Pancreas (tissue), 10 donors: ENCODE measurements around the gene LRRC46. TPM values are rescaled to one million over a fixed set of nuclear protein-coding genes. Genes with fewer than 3 reads are reported as not detected.

Experiments used
- ATAC-seq, 4 donors: fragments of 200-7000 bp; cut with Tn5 transposase; one replicate each; pipeline versions ENCODE4 v1.8.0 to v1.9.1; 2020; ENCODE audit warnings: mild to moderate bottlenecking in 4 of 4, moderate library complexity in 4 of 4
- DNase-seq, 6 donors: peaks; one replicate each; pipeline ENCODE4 v3.0.0-alpha.2; 2020
- FAIRE-seq: peaks from 2 replicates; lab custom pipeline; 2012; peaks lifted over from hg19 to GRCh38; lab: Jason Lieb, UNC
- H3K27ac ChIP-seq, 4 donors: fragments of 200-600 bp; sonication (generic); 1 replicate in 3 of 4; 2 replicates in 1 of 4; pipeline versions ENCODE4 v1.5.0 to v1.8.0; 2020
- H3K27me3 ChIP-seq, 4 donors: fragments of 200-600 bp; one replicate each; pipeline ENCODE4 v1.8.0; 2021
- H3K36me3 ChIP-seq, 3 donors: fragments of 200-600 bp; sonication (generic) in 1 of 3; one replicate each; pipeline versions ENCODE4 v1.5.0 to v1.8.0; 2020 to 2021
- H3K4me1 ChIP-seq, 3 donors: fragments of 200-600 bp; one replicate each; pipeline ENCODE4 v1.8.0; 2021
- H3K4me3 ChIP-seq, 4 donors: fragments of 200-600 bp; sonication (generic) in 2 of 4; one replicate each; pipeline versions ENCODE4 v1.5.0 to v1.8.0; 2020 to 2021
- H3K9me3 ChIP-seq, 4 donors: fragments of 200-600 bp; one replicate each; pipeline ENCODE4 v1.8.0; 2021
- CTCF ChIP-seq, 4 donors: fragments of 200-600 bp; sonication (generic) in 3 of 4; IDR thresholded peaks; one replicate each; pipeline versions ENCODE4 v1.5.0 to v1.8.0; 2021; ENCODE audit warnings: antibody characterized with exemption in 4 of 4
- WGBS, 2 donors: extraction: QIAGEN DNeasy Blood & Tissue Kit; methylation state at CpG; one replicate each; pipeline ENCODE4 v1.1.7; 2013; 5-methylcytosine and 5-hydroxymethylcytosine counted together
- intact Hi-C, 3 donors: fragments of 100-400 bp; cut with DNase I; formaldehyde crosslinking; loops; one replicate each; pipeline versions ENCODE4 v1.11.1 to v1.14.2; 2022
- polyA plus RNA-seq, 2 donors: library from polyadenylated mRNA; stranded (reverse); fragments of 200-250 nt; gene quantifications; one replicate each; pipeline ENCODE4 v1.2.3, GENCODE V29; 2013
- total RNA-seq, 6 donors: library from RNA; stranded (reverse); fragmentation: NEBNext Ultra II Directional in 4 of 6; extraction: Animal tissue kit (Norgen Biotek cat#: 25700) in 4 of 6; gene quantifications; one replicate each; pipeline versions ENCODE4 v1.2.1 to v1.2.4, GENCODE V29; 2021 to 2023
- donor health status: healthy with polysubstance abuse.
- donor health status: DM: no; HTN: no; CAD: no; lungs with moderate emphysema.
- donor health status: DM: no; HTN: no; CAD: no.
- donor health status: control.
- donor health status: control.
- donor health status: Bipolar disorder and iron deficiency.
- donor health status: DM: yes; HTN: yes; CAD: no.
- donor health status: DM: no; HTN: no; CAD: no.
- donor health status: DM: no; HTN: no; CAD: no.
- donor health status: DM: yes; HTN: yes; CAD: no.

Gene LRRC46
- total and polyA plus RNA-seq, 8 donors: 0.14 to 1.8 (median 0.47) TPM

- DNase-seq (no peak), FAIRE-seq (no peak), ATAC-seq (no peak)
- Histone ChIP-seq H3K36me3 (no peaks in the 10 kb centered on the region), H3K27ac (no peak overlapping the region), H3K4me1 (peaks cover 0 to 6% (median 0%) of the 10 kb centered on the region in 3 donors), H3K9me3 (no peaks in the 10 kb centered on the region), H3K27me3 (peaks cover 2 to 32% (median 6%) of the 10 kb centered on the region in 4 donors), H3K4me3 (no peak overlapping the region)
- 40 to 48% methylated on average over 11 of the region's 11 CpGs for WGBS, 2 donors
- TF ChIP-seq CTCF (IDR thresholded peaks at IDR 0.05): no peak
- intact Hi-C loops: no loop called here
Observed at GRCh38 chr17:47851764-47852112, 20.3 kb downstream of the LRRC46 start.

GRCh38 chr17:47852113-47852949 lies 20.9 kb downstream of the LRRC46 start:
- no peak for DNase-seq
- H3K4me1 ChIP-seq: peaks cover 0 to 6% (median 0%) of the 10 kb centered on the region in 3 donors
- H3K4me3 ChIP-seq: no peak overlapping the region
- 26 to 36% methylated on average over 32 of the region's 32 CpGs for WGBS, 2 donors
- FAIRE-seq: no peak
- no peaks in the 10 kb centered on the region for H3K9me3 ChIP-seq
- no peaks in the 10 kb centered on the region for H3K36me3 ChIP-seq
- no peak for TF ChIP-seq CTCF (IDR thresholded peaks at IDR 0.05)
- no peak for ATAC-seq
- H3K27me3 ChIP-seq: peaks cover 0 to 26% (median 6%) of the 10 kb centered on the region in 4 donors
- intact Hi-C loops: no loop called here
- H3K27ac ChIP-seq: no peak overlapping the region

GRCh38 chr17:47853616-47854015 lies 22.1 kb downstream of the LRRC46 start:
- Histone ChIP-seq H3K4me3 (no peak overlapping the region), H3K27me3 (peaks cover 0 to 26% (median 6%) of the 10 kb centered on the region in 4 donors), H3K4me1 (peaks cover 0 to 6% (median 0%) of the 10 kb centered on the region in 3 donors), H3K27ac (no peak overlapping the region), H3K36me3 (no peaks in the 10 kb centered on the region), H3K9me3 (no peaks in the 10 kb centered on the region)
- WGBS, 2 donors: 24 to 26% methylated on average over 5 of the region's 5 CpGs
- DNase-seq (no peak), FAIRE-seq (no peak), ATAC-seq (no peak)
- intact Hi-C loops: no loop called here
- no peak for TF ChIP-seq CTCF (IDR thresholded peaks at IDR 0.05)

GRCh38 chr17:47855737-47856136 lies 24.3 kb downstream of the LRRC46 start:
- H3K36me3 ChIP-seq: no peaks in the 10 kb centered on the region
- FAIRE-seq (no peak), ATAC-seq (no peak), DNase-seq (no peak)
- no peak for TF ChIP-seq CTCF (IDR thresholded peaks at IDR 0.05)
- peaks cover 0 to under 1% (median 0%) of the 10 kb centered on the region in 3 donors for H3K4me1 ChIP-seq
- intact Hi-C loops: no loop called here
- peaks cover 0 to 26% (median 6%) of the 10 kb centered on the region in 4 donors for H3K27me3 ChIP-seq
- 33 to 61% methylated on average over 3 of the region's 3 CpGs for WGBS, 2 donors
- H3K27ac ChIP-seq: no peak overlapping the region
- H3K4me3 ChIP-seq: no peak overlapping the region
- no peaks in the 10 kb centered on the region for H3K9me3 ChIP-seq

- Histone ChIP-seq H3K4me1 (no peaks in the 10 kb centered on the region), H3K9me3 (no peaks in the 10 kb centered on the region), H3K36me3 (no peaks in the 10 kb centered on the region), H3K4me3 (no peak overlapping the region), H3K27ac (no peak overlapping the region), H3K27me3 (peaks cover 0 to 26% (median 6%) of the 10 kb centered on the region in 4 donors)
- FAIRE-seq (no peak), DNase-seq (no peak), ATAC-seq (no peak)
- intact Hi-C loops: no loop called here
- TF ChIP-seq CTCF (IDR thresholded peaks at IDR 0.05): no peak
Observed at GRCh38 chr17:47856830-47857229, 25.4 kb downstream of the LRRC46 start.
